SK-N-SH treated with all-trans-retinoic acid at 6 μM for 48 hours (cell line): ENCODE results near the gene EIF2B5.

ENCODE experiments used
- ATAC-seq: fragments of 200-7000 bp; cut with Tn5 transposase; 3 replicates; pipeline ENCODE4 v1.9.1; 2020; ENCODE audit warnings: mild to moderate bottlenecking, moderate library complexity
- ARNTL ChIP-seq: fragments of 450-650 bp; formaldehyde crosslinking; IDR thresholded peaks from 2 replicates; pipeline ENCODE4 v1.5.0; 2020; ENCODE audit warnings: low read depth, mild to moderate bottlenecking, moderate library complexity, borderline replicate concordance
- CREB5 ChIP-seq: fragments of 250-450 bp; sonication (Bioruptor Pico); IDR thresholded peaks from 2 replicates; pipeline ENCODE4 v1.5.1; 2020; ENCODE audit warnings: low read depth, mild to moderate bottlenecking, moderate library complexity
- CSDC2 ChIP-seq: fragments of 250-450 bp; sonication (Bioruptor Pico); IDR thresholded peaks from 2 replicates; pipeline ENCODE4 v1.5.0; 2020; ENCODE audit warnings: mild to moderate bottlenecking, moderate library complexity
- CSRNP3 ChIP-seq: fragments of 250-450 bp; sonication (Bioruptor Pico); IDR thresholded peaks from 2 replicates; pipeline ENCODE4 v1.5.1; 2021; ENCODE audit warnings: mild to moderate bottlenecking, moderate library complexity
- ESRRG ChIP-seq: fragments of 250-450 bp; sonication (Bioruptor Pico); IDR thresholded peaks from 2 replicates; pipeline ENCODE4 v1.6.1; 2021; ENCODE audit warnings: mild to moderate bottlenecking
- ISL1 ChIP-seq: fragments of 250-450 bp; sonication (Bioruptor Pico); IDR thresholded peaks from 2 replicates; pipeline ENCODE4 v2.1.2; 2022; ENCODE audit warnings: mild to moderate bottlenecking, moderate library complexity
- OSR1 ChIP-seq: fragments of 250-450 bp; sonication (Bioruptor Pico); IDR thresholded peaks from 2 replicates; pipeline ENCODE4 v1.8.0; 2022; ENCODE audit warnings: moderate library complexity, mild to moderate bottlenecking, inconsistent platforms
- PATZ1 ChIP-seq: fragments of 250-450 bp; sonication (Bioruptor Pico); IDR thresholded peaks from 2 replicates; pipeline ENCODE4 v1.8.0; 2020; ENCODE audit warnings: mild to moderate bottlenecking, moderate library complexity, borderline replicate concordance
- POU6F1 ChIP-seq: fragments of 250-450 bp; sonication (Bioruptor Pico); IDR thresholded peaks from 2 replicates; pipeline ENCODE4 v1.8.0; 2021; ENCODE audit warnings: low read depth, mild to moderate bottlenecking, moderate library complexity, borderline replicate concordance
- PPARA ChIP-seq: fragments of 250-450 bp; sonication (Bioruptor Pico); IDR thresholded peaks from 2 replicates; pipeline ENCODE4 v1.5.0; 2020; ENCODE audit warnings: mild to moderate bottlenecking, borderline replicate concordance
- RARB ChIP-seq: fragments of 250-450 bp; sonication (Bioruptor Pico); IDR thresholded peaks from 2 replicates; pipeline ENCODE4 v1.8.0; 2021; ENCODE audit warnings: mild to moderate bottlenecking, moderate library complexity
- SNAI2 ChIP-seq: fragments of 250-450 bp; sonication (Bioruptor Pico); IDR thresholded peaks from 2 replicates; pipeline ENCODE4 v1.5.0; 2020; ENCODE audit warnings: mild to moderate bottlenecking, moderate library complexity
- TCF4 ChIP-seq: fragments of 250-450 bp; sonication (Bioruptor Pico); IDR thresholded peaks from 2 replicates; pipeline ENCODE4 v1.8.0; 2021; ENCODE audit warnings: mild to moderate bottlenecking, moderate library complexity, borderline replicate concordance
- TOX ChIP-seq: fragments of 250-450 bp; sonication (Bioruptor Pico); IDR thresholded peaks from 2 replicates; pipeline ENCODE4 v1.8.0; 2021; ENCODE audit warnings: mild to moderate bottlenecking, moderate library complexity, borderline replicate concordance
- TSHZ2 ChIP-seq: fragments of 250-450 bp; sonication (Bioruptor Pico); IDR thresholded peaks from 2 replicates; pipeline ENCODE4 v1.5.0; 2020; ENCODE audit warnings: mild to moderate bottlenecking, moderate library complexity
- ZFP3 ChIP-seq: fragments of 250-450 bp; sonication (Bioruptor Pico); IDR thresholded peaks from 2 replicates; pipeline ENCODE4 v1.5.0; 2020; ENCODE audit warnings: mild to moderate bottlenecking, moderate library complexity
- ZFP30 ChIP-seq: fragments of 450-650 bp; formaldehyde crosslinking; IDR thresholded peaks from 2 replicates; pipeline ENCODE4 v1.5.0; 2022; ENCODE audit warnings: mild to moderate bottlenecking, moderate library complexity
- ZNF565 ChIP-seq: fragments of 450-650 bp; formaldehyde crosslinking; conservative IDR thresholded peaks from 2 replicates; pipeline ENCODE4 v1.5.0; 2020; ENCODE audit warnings: low read depth, mild to moderate bottlenecking, moderate library complexity
- ZNF70 ChIP-seq: fragments of 450-650 bp; formaldehyde crosslinking; IDR thresholded peaks from 2 replicates; pipeline ENCODE4 v1.5.0; 2020; ENCODE audit warnings: mild to moderate bottlenecking, moderate library complexity
- ZNF8 ChIP-seq: fragments of 450-650 bp; formaldehyde crosslinking; IDR thresholded peaks from 2 replicates; pipeline ENCODE4 v1.5.0; 2020; ENCODE audit warnings: mild to moderate bottlenecking, moderate library complexity

EIF2B5 gene

GRCh38 chr3:184154885-184155643 is 19.9 kb downstream of the EIF2B5 start, which contains the start of gene DVL3:
Gene DVL3, plus strand, starts transcription at chr3:184155377. Its CDS starts 259 bp downstream, at chr3:184155636.
- TF ChIP-seq ESRRG (CRISPR knock-in tag) = no peak
- TF ChIP-seq ZNF70 = no peak
- TF ChIP-seq ARNTL (CRISPR knock-in tag) = no peak
- TF ChIP-seq TCF4 (CRISPR knock-in tag) = no peak
- no peak for TF ChIP-seq ZNF565 (CRISPR knock-in tag)
- TF ChIP-seq ZFP3 = no peak
- no peak for TF ChIP-seq CSDC2
- no peak for TF ChIP-seq PPARA (CRISPR knock-in tag)
- no peak for TF ChIP-seq POU6F1 (CRISPR knock-in tag)
- TF ChIP-seq TSHZ2 (CRISPR knock-in tag) = no peak
- TF ChIP-seq ZFP30 (CRISPR knock-in tag) = no peak
- TF ChIP-seq CSRNP3 (CRISPR knock-in tag) = no peak
- TF ChIP-seq RARB (CRISPR knock-in tag) = no peak
- no peak for TF ChIP-seq ZNF8 (CRISPR knock-in tag)
- no peak for TF ChIP-seq OSR1
- TF ChIP-seq TOX (CRISPR knock-in tag) = no peak
- no peak for TF ChIP-seq ISL1 (CRISPR knock-in tag)
- no peak for TF ChIP-seq PATZ1 (CRISPR knock-in tag)
- TF ChIP-seq CREB5 (CRISPR knock-in tag) = no peak
- TF ChIP-seq SNAI2 (CRISPR knock-in tag) = no peak
- ATAC-seq = peak; percentile 67

GRCh38 chr3:184155644-184156521 is 20.7 kb downstream of the EIF2B5 start:
- TF ChIP-seq TOX (CRISPR knock-in tag) (no peak), RARB (CRISPR knock-in tag) (no peak), POU6F1 (CRISPR knock-in tag) (no peak), ZNF8 (CRISPR knock-in tag) (no peak), TSHZ2 (CRISPR knock-in tag) (no peak), ZFP30 (CRISPR knock-in tag) (no peak)
- ATAC-seq = peak; percentile 44
